Neuronal stem cell (in vitro differentiated cells): ENCODE measurements around the gene NABP2.

Source experiments
- DNase-seq: peaks from one replicate; pipeline ENCODE4 v3.0.0-alpha.2; 2013; ENCODE audit warnings: low spot score
- H2AFZ ChIP-seq: one replicate; pipeline ENCODE4 v1.6.1; 2013; ENCODE audit warnings: mild to moderate bottlenecking, low read length, inconsistent platforms
- H2AK5ac ChIP-seq: 2 replicates; pipeline ENCODE4 v1.6.1; 2013; ENCODE audit warnings: low read depth, mild to moderate bottlenecking, inconsistent platforms, low read length, moderate library complexity, mixed read lengths
- H2BK120ac ChIP-seq: 2 replicates; pipeline ENCODE4 v1.6.1; 2013; ENCODE audit warnings: low read depth, mild to moderate bottlenecking, inconsistent platforms, low read length, moderate library complexity, mixed read lengths
- H2BK12ac ChIP-seq: one replicate; pipeline ENCODE4 v1.6.1; 2013; ENCODE audit warnings: low read length, inconsistent platforms
- H2BK15ac ChIP-seq: 2 replicates; pipeline ENCODE4 v1.6.1; 2013; ENCODE audit warnings: mild to moderate bottlenecking, low read length, inconsistent platforms, mixed read lengths
- H2BK5ac ChIP-seq: one replicate; pipeline ENCODE4 v1.6.1; 2013; ENCODE audit warnings: inconsistent platforms, mild to moderate bottlenecking, low read length, moderate library complexity
- H3K14ac ChIP-seq: one replicate; pipeline ENCODE4 v1.6.1; 2013; ENCODE audit warnings: low read length, inconsistent platforms
- H3K18ac ChIP-seq: 2 replicates; pipeline ENCODE4 v1.6.1; 2013; ENCODE audit warnings: low read length, inconsistent platforms
- H3K23ac ChIP-seq: 2 replicates; pipeline ENCODE4 v1.6.1; 2013; ENCODE audit warnings: low read depth, mild to moderate bottlenecking, mixed read lengths, low read length, inconsistent platforms; ENCODE audit not compliant: poor library complexity
- H3K27ac ChIP-seq: replicated peaks from 3 replicates; pipeline ENCODE4 v1.5.1; 2013; ENCODE audit warnings: low read length, inconsistent platforms
- H3K27me3 ChIP-seq, 3 experiments: 2 replicates each; pipeline ENCODE4 v1.6.1; 2013; ENCODE audit warnings: low read length in 3 of 3, mild to moderate bottlenecking in 2 of 3, inconsistent platforms in 1 of 3, low read depth in 1 of 3, mixed read lengths in 1 of 3, moderate library complexity in 1 of 3; ENCODE audit not compliant: control insufficient read depth in 3 of 3, insufficient read depth in 3 of 3
- H3K36me3 ChIP-seq, 2 donors: replicated peaks in 1 of 2; 2 replicates each; pipeline ENCODE4 v1.6.1; 2013; ENCODE audit warnings: low read length in 2 of 2; ENCODE audit not compliant: control insufficient read depth in 2 of 2, insufficient read depth in 2 of 2
- H3K4ac ChIP-seq: 2 replicates; pipeline ENCODE4 v1.6.1; 2013; ENCODE audit warnings: inconsistent platforms, mild to moderate bottlenecking, low read length, moderate library complexity
- H3K4me1 ChIP-seq, 2 donors: 1 replicate in 1 of 2; 2 replicates in 1 of 2; pipeline ENCODE4 v1.6.1; 2013; ENCODE audit warnings: low read length in 2 of 2, low read depth in 1 of 2; ENCODE audit not compliant: control insufficient read depth in 2 of 2, insufficient read depth in 1 of 2
- H3K4me2 ChIP-seq: one replicate; pipeline ENCODE4 v1.6.1; 2013; ENCODE audit warnings: mild to moderate bottlenecking, low read length, inconsistent platforms; ENCODE audit not compliant: insufficient read depth, poor library complexity, severe bottlenecking
- H3K4me3 ChIP-seq, 2 donors: 2 replicates each; pipeline ENCODE4 v1.5.1; 2013; ENCODE audit warnings: low read length in 2 of 2, mild to moderate bottlenecking in 2 of 2, inconsistent platforms in 1 of 2, moderate library complexity in 1 of 2
- H3K79me1 ChIP-seq: one replicate; pipeline ENCODE4 v1.6.1; 2013; ENCODE audit warnings: low read depth, mild to moderate bottlenecking, inconsistent platforms, low read length, moderate library complexity
- H3K9ac ChIP-seq: one replicate; pipeline ENCODE4 v1.6.1; 2013; ENCODE audit warnings: mild to moderate bottlenecking, low read depth, low read length, inconsistent platforms; ENCODE audit not compliant: poor library complexity
- H3K9me3 ChIP-seq, 2 donors: replicated peaks in 1 of 2; 2 replicates each; pipeline versions ENCODE3 to v1.6.1; 2013; ENCODE audit warnings: low read length in 2 of 2, mild to moderate bottlenecking in 2 of 2, inconsistent platforms in 1 of 2, low read depth in 1 of 2, mixed read lengths in 1 of 2, moderate library complexity in 1 of 2; ENCODE audit not compliant: control insufficient read depth in 2 of 2, insufficient read depth in 1 of 2
- H4K8ac ChIP-seq: one replicate; pipeline ENCODE4 v1.6.1; 2013; ENCODE audit warnings: low read depth, mild to moderate bottlenecking, inconsistent platforms, low read length, moderate library complexity
- H4K91ac ChIP-seq: one replicate; pipeline ENCODE4 v1.6.1; 2013; ENCODE audit warnings: low read length, low read depth, mild to moderate bottlenecking, inconsistent platforms; ENCODE audit not compliant: poor library complexity
- WGBS, 2 donors: extraction: QIAGEN DNeasy Blood & Tissue Kit; methylation state at CpG; one replicate each; pipeline ENCODE4 v1.1.7; 2013; ENCODE audit warnings: missing lambda C conversion rate in 2 of 2, mixed read lengths in 1 of 2; ENCODE audit not compliant: insufficient read length in 2 of 2, insufficient replicate concordance in 1 of 2; ENCODE audit errors: extremely low coverage in 2 of 2; 5-methylcytosine and 5-hydroxymethylcytosine counted together

The NABP2 gene

GRCh38 chr12:56205445-56205844, 18.7 kb upstream of the NABP2 start:
- Histone ChIP-seq H2AFZ (no peak overlapping the region), H3K14ac (no peak overlapping the region), H3K4me3 (no peak overlapping the region), H2BK12ac (no peak overlapping the region), H2AK5ac (no peak overlapping the region), H3K4ac (no peak overlapping the region), H3K27ac (no peak overlapping the region), H3K36me3 (peaks cover 32 to 56% of the 10 kb centered on the region in 2 donors), H2BK15ac (no peak overlapping the region), H3K18ac (no peak overlapping the region), H2BK5ac (no peak overlapping the region), H4K8ac (no peak overlapping the region), H3K79me1 (no peaks in the 10 kb centered on the region), H3K9me3 (peaks cover 0 to 3% of the 10 kb centered on the region in 2 donors), H3K9ac (no peak overlapping the region), H3K4me1 (no peaks in the 10 kb centered on the region), H4K91ac (no peak overlapping the region), H3K23ac (no peak overlapping the region), H3K4me2 (no peak overlapping the region), H2BK120ac (no peak overlapping the region), H3K27me3 (no peaks in the 10 kb centered on the region)
- no peak for DNase-seq

- Histone ChIP-seq H3K36me3 (peaks cover 34 to 66% of the 10 kb centered on the region in 2 donors), H3K4me3 (no peak overlapping the region), H3K27ac (no peak overlapping the region)
These were observed 17.5 kb upstream of the NABP2 start for GRCh38 chr12:56206452-56207166.

GRCh38 chr12:56208006-56208405, 16.1 kb upstream of the NABP2 start:
- Histone ChIP-seq H3K36me3 (peaks cover 41 to 80% of the 10 kb centered on the region in 2 donors), H3K9ac (no peak overlapping the region), H2AK5ac (no peak overlapping the region), H3K27ac (no peak overlapping the region), H3K4ac (no peak overlapping the region), H2BK15ac (no peak overlapping the region), H3K9me3 (peaks cover 0 to 3% of the 10 kb centered on the region in 2 donors), H3K4me1 (no peaks in the 10 kb centered on the region), H2BK5ac (no peak overlapping the region), H4K91ac (no peak overlapping the region), H2AFZ (no peak overlapping the region), H2BK12ac (no peak overlapping the region), H3K79me1 (no peaks in the 10 kb centered on the region), H3K14ac (no peak overlapping the region), H3K18ac (no peak overlapping the region), H3K23ac (no peak overlapping the region), H2BK120ac (no peak overlapping the region), H3K4me3 (peak overlapping the region in 1 of 2 donors; percentile 33), H3K4me2 (no peak overlapping the region), H4K8ac (no peak overlapping the region), H3K27me3 (no peaks in the 10 kb centered on the region)
- no CpG with 5 or more reads among the region's 6 CpGs for WGBS, 2 donors
- DNase-seq, result no peak

More at GRCh38 chr12:56206452-56207166, 17.5 kb upstream of the NABP2 start:
- no peak overlapping the region for H3K18ac ChIP-seq
- no peaks in the 10 kb centered on the region for H3K27me3 ChIP-seq
- H3K4me1 ChIP-seq, result no peaks in the 10 kb centered on the region
- no peak overlapping the region for H3K14ac ChIP-seq
- DNase-seq, result peak; percentile 31
- H4K8ac ChIP-seq, result no peak overlapping the region
- H2AK5ac ChIP-seq, result no peak overlapping the region
- no peak overlapping the region for H2BK5ac ChIP-seq
- no peak overlapping the region for H4K91ac ChIP-seq
- no peak overlapping the region for H2BK15ac ChIP-seq
- no peaks in the 10 kb centered on the region for H3K79me1 ChIP-seq
- no peak overlapping the region for H2BK12ac ChIP-seq
- H3K23ac ChIP-seq, result no peak overlapping the region
- H3K9ac ChIP-seq, result no peak overlapping the region
- H3K4me2 ChIP-seq, result no peak overlapping the region
- H2AFZ ChIP-seq, result no peak overlapping the region
- no peak overlapping the region for H2BK120ac ChIP-seq
- H3K4ac ChIP-seq, result no peak overlapping the region
- WGBS, 2 donors, result no CpG with 5 or more reads among the region's 14 CpGs
- peaks cover 0 to 3% of the 10 kb centered on the region in 2 donors for H3K9me3 ChIP-seq

GRCh38 chr12:56212361-56212760, 11.8 kb upstream of the NABP2 start:
- WGBS, 2 donors, result no CpG with 5 or more reads among the region's 1 CpG
- H3K14ac ChIP-seq, result no peak overlapping the region
- no peak overlapping the region for H2BK5ac ChIP-seq
- no peak overlapping the region for H2AFZ ChIP-seq
- H3K9ac ChIP-seq, result no peak overlapping the region
- H2BK12ac ChIP-seq, result no peak overlapping the region
- H2BK120ac ChIP-seq, result no peak overlapping the region
- no peak overlapping the region for H3K4me2 ChIP-seq
- H3K23ac ChIP-seq, result no peak overlapping the region
- peaks cover 0 to 3% of the 10 kb centered on the region in 2 donors for H3K9me3 ChIP-seq
- H3K27ac ChIP-seq, result no peak overlapping the region
- no peak overlapping the region for H4K8ac ChIP-seq
- H3K4me1 ChIP-seq, result no peaks in the 10 kb centered on the region
- H2BK15ac ChIP-seq, result no peak overlapping the region
- no peaks in the 10 kb centered on the region for H3K27me3 ChIP-seq
- no peak overlapping the region for H3K18ac ChIP-seq
- DNase-seq, result no peak
- H3K4ac ChIP-seq, result no peak overlapping the region
- H2AK5ac ChIP-seq, result no peak overlapping the region
- peaks cover under 1% of the 10 kb centered on the region for H3K79me1 ChIP-seq
- no peak overlapping the region for H4K91ac ChIP-seq
- peaks cover 42 to 81% of the 10 kb centered on the region in 2 donors for H3K36me3 ChIP-seq
- no peak overlapping the region for H3K4me3 ChIP-seq
